HG03039 (cell line): ENCODE results near the gene LCN12.

Source experiments
- ATAC-seq: cut with Tn5 transposase; IDR thresholded peaks from one replicate; pipeline ENCODE4 v1.9.1; 2021; ENCODE audit warnings: mild to moderate bottlenecking, moderate library complexity; ENCODE audit not compliant: unreplicated experiment

Gene LCN12

GRCh38 chr9:136951541-136952320 is at the start of gene LCN12:
Gene LCN12, plus strand, starts transcription at chr9:136952273. Its CDS starts 55 bp downstream, at chr9:136952328.
- no peak for ATAC-seq

- ATAC-seq: no peak
Measured at GRCh38 chr9:136903041-136903554, 49.0 kb upstream of the LCN12 start.

- no peak for ATAC-seq
Measured at GRCh38 chr9:136906266-136906665, 45.8 kb upstream of the LCN12 start.

DNA sequence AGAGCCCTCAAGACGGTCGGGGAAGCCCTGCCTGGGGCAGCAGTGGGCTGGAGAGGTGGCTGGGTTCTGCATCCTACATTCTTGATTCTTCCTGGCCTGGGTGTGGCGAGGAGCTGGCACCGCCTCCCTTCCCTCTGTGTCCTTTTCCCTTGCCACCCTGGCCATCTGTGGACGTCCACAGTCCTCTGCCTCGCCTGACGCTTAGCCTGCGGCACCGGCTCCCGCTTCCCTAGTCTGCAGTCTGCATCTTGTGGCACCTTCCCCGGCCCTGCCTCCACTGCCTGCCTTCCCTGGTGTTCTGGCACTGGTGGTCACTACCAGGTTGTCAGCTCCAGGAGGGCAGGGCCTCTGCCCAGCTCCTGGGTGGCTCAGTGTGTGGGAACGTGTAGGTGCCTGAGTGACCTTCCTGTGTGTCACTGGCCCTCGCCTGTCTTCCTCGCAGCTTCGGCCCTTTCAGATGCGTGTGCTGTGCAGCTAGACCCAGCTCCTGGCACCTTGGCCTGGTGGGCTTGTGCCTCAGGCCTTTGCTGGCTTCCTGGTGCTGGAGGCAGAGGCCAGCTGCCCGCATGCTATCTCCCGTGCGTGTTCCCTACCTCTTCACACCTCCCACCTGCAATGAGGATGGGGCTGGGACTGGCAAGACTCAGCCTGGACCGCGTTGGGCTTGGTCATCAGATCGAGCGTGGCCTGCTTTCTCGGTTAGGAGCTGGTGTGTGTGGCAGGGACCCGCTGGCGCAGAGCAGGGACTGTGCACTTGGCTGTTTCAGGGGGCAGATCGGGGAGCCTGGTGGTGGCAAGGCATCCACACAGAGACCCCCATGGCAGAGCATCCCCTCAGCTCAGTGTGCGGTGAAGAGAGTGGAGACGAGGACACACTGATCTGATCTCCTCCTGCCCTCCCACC is 44.8 kb upstream of the LCN12 start:
- ATAC-seq: no peak

DNA sequence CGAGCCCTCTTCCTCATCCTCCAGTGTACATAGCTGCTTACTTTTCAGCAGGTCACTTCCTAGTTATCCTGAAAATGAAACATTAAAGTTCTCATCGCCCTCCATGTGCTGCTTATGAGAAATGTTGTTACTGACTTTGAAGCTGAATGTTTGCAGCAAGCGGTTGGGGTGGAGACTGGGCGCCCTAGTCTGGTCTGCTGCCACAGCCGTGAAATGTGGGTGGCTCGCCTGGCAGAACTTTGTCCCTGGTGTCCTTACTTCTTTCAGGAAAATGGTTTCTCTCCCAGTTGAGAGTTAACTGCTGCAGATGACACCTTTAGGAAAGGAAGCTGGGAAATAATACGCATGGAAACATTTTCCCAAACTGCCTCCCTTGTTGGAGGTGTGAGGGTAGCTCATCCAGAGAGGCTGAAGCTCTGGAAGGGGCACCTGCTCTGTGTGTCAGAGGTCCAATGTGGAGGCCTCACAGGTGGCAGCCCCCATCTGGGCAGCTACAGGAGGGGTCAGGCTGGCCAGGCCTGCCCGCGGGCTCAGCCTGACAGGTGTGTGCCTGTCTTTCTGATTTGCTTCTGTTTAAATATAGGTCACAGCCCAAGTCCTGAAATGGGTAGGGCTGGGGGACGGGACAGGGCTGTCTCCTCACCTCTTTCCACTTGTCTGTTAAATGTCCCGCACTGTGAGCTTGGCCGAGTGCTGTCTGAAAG is 41.7 kb upstream of the LCN12 start:
- no peak for ATAC-seq

DNA sequence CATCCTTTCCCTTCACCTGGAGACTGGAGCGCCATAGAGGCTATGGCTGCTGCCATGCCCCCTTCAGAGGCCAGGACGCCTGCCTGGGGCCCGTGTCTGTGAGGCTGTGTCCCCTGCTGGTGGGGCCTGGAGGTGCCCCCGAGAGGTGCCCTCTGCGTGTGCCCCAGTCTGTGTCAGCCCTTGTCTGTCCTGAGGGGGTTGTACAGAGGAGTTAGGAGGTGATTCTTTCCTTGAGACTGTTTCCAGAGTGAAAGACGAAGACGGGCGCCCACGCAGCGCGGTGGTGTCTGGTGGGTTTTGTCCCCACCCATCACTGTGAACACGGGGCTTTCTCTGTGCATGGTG is 41.2 kb upstream of the LCN12 start:
- no peak for ATAC-seq

DNA sequence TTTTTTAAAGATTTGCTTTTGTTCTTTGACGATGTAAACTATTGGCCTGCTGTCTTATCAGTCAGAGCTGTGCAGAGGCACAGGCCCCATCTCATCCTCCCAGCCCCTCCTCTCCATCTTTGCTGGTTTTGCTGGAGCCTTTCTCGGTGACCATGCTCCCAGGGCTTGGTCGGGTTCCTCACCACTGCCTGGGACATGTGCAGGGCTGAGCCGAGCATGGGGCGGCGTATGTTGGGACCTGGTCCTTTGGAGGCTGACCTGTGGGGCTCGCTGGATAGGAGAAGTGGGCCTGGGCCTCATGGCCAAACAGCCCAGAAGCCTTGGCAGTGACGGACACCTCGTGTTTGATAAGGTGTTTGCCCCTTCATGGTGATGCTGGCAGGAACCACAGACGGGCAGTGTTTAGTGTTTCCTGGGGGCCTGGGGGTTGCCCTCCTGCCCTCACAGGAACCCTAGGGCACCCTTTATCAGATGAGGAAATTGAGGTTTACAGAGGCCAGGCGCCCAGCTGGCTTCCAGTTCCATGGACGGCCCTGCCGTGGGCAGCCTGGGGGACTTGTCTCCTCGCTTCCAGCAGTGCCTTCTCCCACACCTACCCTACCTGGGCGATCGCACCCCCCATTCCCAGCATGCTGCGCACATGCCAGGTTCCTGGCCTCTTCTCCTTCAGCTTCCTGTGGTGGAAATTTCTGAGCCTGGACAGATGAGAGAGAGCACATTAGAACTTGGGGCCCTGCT is 38.2 kb upstream of the LCN12 start:
- ATAC-seq: no peak

DNA sequence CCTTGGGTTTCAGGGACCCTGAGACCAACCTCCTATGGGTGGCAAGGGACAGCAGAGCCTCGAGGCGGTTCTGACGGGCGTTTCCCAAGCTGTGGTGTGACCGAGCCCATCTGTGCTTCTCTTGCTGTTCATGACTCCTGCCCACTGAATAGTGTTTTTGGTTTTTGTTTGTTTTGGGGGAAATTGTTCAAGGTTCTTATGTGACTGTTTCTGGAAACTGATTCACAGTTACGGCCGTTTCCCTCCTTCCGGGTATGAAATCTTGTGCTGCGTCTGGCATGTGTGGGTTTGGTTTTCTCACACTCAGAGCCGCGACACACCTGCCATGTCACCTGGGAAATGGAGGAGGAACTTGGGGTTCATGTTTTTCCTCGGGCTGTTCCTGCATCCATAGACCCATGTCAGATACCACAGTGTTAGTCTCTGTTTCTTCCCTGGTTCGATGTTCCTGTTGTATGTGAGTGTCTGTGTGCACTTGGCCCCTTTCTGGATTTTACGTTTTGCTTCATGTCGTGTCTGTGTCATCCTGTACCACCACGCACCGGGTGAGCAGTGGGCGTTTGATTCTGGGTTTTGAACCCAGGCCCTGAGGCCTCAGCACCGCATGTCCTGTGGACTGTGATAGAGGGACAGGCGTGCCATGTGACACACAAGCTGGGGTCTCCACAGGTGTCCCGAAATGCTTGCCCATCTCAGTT is 36.3 kb upstream of the LCN12 start:
- ATAC-seq: no peak

DNA sequence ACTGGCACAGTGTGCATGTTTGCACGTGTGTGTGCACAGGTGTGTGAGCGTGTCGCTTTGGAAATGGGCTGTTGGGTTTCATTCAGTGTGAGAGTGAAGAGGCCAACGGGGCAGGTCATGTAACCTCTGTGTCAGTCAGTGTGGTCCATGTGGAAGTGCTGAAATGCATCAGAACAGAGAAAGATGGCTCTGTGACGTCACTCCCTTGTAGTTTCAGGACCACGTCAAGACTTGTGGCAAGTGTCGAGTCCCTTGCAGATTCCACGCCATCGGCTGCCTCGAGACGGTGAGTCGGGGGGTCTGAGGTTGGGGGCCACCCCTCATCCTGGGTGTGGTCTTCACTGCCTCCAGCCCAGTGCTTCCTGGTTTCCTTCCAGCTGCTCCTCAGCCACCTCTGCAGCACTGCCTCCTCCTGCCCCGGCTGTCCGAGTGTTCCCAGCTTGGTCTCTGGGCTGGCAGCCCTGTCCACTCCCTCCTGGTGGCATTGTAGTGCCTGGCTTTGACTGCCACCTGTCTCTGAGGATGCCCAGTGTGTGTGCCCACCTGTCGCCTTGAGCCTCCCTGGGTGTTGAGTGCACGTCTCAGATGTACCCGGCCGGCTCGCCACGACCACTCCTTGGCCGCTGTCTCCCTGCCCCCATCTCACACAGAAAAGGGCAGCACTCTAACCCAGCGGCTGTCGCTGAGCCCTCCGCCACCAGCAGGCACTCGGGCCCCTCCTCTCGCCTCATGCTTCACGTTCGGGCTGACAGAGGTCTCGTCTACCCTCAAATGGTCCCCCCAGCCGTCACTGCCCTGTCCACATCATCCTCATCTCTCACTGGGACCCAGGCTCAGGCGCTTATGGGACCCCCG is 35.5 kb upstream of the LCN12 start:
- no peak for ATAC-seq

- no peak for ATAC-seq
Measured at GRCh38 chr9:136917902-136918301, 34.2 kb upstream of the LCN12 start.

DNA sequence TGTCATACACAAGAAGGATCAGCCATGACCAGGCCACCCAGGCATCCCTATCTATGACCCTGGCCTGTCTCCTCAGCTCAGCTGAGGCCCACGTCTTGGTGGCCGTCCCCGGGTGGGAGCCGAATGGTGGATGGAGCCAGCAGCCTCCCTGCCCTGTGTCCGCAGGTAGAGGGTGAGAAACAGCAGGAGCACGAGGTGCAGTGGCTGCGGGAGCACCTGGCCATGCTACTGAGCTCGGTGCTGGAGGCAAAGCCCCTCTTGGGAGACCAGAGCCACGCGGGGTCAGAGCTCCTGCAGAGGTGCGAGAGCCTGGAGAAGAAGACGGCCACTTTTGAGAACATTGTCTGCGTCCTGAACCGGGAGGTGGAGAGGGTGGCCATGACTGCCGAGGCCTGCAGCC is 32.0 kb upstream of the LCN12 start:
- no peak for ATAC-seq

DNA sequence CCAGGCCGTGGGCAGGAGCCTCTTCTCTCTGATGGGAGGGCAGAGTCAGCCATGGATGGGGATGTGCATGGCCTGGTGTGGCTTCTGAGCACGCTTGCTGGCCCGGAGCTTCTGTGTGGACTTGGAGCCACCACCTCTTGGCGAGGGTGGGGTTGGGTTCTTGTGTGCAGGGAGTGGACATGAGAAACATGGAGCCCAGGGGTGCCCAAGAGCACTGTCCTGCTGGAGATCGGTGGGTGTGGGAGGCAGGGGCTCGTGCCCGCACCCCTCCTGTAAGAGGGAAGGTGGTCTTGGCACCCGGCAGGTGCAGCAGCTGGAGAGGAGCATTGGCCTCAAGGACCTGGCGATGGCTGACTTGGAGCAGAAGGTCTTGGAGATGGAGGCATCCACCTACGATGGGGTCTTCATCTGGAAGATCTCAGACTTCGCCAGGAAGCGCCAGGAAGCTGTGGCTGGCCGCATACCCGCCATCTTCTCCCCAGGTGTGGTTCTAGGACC is 31.3 kb upstream of the LCN12 start:
- ATAC-seq: no peak

DNA sequence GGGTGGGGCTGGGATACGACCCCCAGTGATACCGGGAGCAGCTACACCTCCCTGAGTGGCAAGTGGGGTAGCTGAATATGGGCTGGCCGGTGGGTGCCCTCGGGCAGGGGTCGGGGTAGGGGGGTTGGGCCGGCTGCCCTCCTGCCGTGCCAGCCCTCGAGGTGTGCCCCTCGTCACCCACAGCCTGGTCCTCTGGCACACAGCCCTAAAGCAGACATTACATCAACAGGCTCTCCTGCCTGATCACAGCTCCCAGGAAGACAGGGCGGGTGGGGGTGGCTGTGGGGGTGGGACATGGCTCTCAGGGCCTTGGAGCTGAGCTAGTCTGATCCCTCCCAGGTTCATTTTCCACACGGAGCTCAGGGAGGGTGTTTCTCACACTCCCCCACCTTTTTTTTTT is 30.8 kb upstream of the LCN12 start:
- ATAC-seq: no peak

DNA sequence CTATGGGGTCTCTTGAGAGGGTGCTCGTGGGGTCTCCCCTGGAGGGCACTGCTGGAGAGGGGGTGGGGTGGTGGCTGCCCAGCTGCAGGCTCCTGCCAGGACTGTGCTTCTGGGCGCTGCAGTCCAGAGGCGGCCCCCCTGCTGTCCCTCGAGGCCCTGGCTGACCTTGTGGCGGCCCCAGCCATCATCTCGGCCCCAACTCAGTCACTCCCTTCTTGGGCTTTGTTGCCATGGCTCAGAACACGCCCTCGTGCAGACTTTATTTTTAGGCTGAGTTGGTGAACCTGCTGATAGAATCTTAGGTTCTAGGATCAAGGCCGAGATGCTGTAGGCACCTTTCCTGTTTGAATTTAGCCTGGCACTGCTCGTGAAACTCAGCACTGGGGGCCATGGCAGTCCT is 30.4 kb upstream of the LCN12 start:
- no peak for ATAC-seq

GRCh38 chr9:136922540-136922939 is 29.5 kb upstream of the LCN12 start:
- ATAC-seq: no peak

DNA sequence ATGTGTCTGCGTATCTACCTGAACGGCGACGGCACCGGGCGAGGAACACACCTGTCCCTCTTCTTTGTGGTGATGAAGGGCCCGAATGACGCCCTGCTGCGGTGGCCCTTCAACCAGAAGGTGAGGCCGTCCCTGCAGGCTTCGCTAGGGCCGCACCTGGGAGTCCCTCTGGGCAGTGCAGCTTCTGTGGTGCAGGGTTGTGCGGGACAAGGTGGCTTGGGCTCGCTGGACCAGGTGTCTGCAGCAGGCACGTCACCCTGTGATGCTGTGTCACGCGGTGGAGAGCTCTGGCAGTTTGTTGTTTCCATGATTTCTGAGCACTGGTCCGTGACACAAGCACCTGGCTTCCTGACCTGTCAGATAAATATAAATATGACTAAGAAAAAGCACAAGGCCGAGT is 28.2 kb upstream of the LCN12 start:
- no peak for ATAC-seq

DNA sequence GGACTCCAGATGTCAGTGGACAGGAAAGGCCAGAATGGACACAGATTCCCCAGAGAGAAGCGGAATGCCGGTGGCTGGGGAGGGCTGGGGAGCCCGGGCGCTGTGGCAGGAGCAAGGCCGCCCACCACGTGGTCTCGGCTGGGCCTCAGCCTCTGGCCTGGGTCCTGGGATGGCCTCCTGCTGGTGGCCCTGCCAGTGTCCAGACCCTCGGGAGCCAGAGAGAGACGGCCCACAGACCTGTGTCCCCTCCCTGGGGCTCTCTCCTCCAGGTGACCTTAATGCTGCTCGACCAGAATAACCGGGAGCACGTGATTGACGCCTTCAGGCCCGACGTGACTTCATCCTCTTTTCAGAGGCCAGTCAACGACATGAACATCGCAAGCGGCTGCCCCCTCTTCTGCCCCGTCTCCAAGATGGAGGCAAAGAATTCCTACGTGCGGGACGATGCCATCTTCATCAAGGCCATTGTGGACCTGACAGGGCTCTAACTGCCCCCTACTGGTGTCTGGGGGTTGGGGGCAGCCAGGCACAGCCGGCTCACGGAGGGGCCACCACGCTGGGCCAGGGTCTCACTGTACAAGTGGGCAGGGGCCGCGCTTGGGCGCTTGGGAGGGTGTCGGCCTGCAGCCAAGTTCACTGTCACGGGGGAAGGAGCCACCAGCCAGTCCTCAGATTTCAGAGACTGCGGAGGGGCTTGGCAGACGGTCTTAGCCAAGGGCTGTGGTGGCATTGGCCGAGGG is 26.5 kb upstream of the LCN12 start:
- no peak for ATAC-seq

DNA sequence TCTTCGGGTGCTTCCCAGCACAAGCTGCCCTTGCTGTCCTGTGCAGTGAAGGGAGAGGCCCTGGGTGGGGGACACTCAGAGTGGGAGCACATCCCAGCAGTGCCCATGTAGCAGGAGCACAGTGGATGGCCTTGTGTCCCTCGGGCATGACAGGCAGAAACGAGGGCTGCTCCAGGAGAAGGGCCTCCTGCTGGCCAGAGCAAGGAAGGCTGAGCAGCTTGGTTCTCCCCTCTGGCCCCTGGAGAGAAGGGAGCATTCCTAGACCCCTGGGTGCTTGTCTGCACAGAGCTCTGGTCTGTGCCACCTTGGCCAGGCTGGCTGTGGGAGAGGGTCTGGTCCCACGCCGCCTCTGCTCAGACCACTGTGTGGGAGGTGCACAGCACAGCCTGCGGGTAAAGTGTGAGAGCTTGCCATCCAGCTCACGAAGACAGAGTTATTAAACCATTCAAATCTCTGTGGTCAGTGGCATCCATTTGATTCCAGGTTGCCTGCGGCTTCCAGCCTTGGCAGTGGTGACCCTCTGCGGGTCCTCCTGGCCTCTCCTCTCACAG is 25.8 kb upstream of the LCN12 start:
- ATAC-seq: no peak
